Activated CD8-positive, alpha-beta memory T cell treated with anti-CD3 and anti-CD28 coated beads, Interleukin-2, amount 50 U/mL, for 1 hour (primary cell): Measurements from ENCODE around the gene COL13A1.

Experiments
- DNase-seq: peaks from one replicate; pipeline ENCODE4 v3.0.0-alpha.2; 2020; ENCODE audit errors: extremely low read depth

COL13A1 gene

DNA sequence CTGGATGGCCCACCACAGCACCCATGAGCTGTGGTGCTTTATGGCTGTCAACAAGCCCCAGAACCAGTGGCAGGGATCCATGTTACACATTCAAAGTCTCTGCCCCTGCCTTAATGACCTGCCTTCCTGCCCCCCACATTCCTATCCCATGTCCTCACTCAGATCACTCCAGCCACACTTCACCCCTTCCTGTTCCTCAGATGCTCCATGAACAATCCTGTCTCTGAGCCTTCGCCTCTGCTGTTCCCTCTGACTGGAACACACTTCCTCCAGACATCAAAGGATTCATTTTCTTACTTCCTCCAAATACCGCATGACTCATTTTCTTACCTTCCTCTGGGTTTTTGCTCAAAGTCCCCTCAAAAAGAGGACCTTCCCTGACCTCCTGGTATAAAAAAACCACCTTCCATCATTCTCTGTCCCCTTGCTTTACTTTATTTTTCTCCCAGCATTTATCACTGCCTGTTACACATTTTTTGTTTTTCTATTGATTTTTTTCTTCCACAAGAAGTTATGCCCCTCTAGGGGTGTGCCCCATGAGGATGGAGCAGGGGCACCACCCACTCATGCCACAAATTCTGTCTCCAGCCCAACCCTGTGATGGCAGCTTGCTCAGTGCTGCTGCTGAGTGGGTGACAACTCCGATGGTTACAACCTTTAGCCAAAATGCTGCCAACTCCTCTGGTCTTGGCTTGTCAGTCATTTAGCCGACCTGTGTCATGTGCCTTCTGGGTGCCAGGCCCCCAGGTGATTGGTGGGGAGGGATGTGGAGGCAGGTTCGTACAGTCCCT, 18.2 kb downstream of the COL13A1 start:
- no peak for DNase-seq

DNA sequence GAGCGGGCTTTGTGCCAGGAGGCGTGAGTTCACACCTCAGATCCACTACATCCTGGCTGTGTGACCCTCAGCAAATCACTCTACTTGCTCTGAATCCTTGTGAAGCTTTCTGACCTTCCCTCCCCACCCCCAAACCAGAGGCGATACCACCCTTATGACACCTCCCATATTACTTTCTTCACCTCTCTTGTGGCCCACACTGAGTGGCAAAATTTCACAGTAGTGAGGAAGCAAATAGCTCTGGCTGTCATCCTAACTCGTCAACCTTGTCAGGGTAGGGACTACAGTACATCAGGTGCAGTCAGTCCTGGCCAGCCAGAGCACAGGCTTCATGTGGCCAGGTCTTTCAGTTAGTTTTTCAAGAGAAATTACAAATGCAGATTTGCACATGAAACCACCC, 19.1 kb downstream of the COL13A1 start:
- no peak for DNase-seq

DNA sequence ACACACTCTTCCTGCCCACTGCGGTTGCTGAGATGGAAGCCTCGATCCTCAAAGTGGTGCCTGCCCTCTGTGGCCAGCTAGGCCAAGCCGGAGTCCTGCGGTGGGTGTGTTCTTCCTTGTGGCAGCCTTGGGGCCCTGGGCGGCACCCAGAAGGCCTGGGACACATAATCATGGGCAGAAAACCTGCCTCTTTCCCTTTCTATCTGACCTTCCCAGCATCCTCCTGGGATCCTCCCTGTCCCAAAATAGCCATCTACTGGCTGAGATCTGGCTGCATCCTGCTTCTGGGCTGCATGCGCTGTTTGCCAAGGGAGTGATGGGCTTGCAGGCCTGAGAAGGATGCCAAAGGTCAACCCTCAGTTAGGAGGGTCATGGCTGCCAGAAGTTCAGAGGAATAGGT, 23.9 kb downstream of the COL13A1 start:
- DNase-seq = no peak

DNA sequence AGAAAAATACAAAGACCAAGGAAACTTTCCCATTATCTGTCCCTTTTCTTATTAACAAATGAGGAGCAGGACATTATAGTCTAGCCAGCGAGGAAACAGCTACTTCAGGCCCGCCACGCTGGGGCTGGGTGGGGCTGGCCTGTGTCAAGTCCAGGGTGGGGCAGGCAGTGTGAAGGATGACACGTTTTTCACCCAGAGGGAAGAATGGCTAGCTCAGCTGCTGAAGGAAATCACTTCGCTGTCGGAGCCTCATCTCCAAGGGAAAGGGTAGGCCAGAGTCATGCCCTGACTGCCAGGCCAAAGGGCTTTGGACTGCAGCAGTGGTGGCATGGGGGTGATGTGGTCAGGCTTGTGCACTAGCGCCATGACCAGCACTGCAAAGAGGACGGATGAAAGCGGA, 24.4 kb downstream of the COL13A1 start:
- DNase-seq = no peak

DNA sequence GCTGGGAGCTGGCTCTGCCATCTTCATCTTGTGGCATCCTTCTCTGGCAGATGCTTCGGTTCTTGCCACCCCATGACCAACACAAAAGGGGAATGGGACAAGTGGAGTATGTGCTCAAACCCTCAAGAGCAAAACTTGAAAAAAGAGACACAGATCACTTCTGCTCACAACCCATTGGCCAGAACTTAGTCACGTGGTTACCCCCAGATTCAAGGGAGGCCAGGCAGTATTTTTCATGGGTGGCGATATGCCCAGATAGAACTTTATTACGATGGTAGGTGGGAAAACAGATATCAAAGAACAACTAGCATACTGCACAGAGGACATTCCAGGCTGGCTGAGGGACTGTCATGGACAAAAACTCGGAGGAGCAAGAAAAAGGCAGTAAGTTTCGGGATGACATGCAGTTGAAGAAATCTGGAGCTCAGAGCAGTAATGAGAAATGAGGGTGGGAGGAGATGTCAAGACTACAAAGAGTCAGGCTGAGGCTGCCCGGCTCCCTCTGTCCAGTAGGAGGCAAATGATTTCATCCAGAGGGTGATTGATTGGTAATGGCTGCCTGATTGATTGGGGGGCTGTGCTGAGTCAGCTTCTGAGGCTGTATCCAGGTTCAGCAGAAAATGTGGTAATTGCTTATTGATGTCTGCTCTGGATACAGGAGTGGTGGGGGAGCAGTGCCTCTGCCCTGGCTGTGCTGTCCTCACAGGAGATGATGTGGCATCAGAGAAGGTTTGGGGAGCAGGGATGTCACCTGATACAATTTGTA, 25.3 kb downstream of the COL13A1 start:
- no peak for DNase-seq

DNA sequence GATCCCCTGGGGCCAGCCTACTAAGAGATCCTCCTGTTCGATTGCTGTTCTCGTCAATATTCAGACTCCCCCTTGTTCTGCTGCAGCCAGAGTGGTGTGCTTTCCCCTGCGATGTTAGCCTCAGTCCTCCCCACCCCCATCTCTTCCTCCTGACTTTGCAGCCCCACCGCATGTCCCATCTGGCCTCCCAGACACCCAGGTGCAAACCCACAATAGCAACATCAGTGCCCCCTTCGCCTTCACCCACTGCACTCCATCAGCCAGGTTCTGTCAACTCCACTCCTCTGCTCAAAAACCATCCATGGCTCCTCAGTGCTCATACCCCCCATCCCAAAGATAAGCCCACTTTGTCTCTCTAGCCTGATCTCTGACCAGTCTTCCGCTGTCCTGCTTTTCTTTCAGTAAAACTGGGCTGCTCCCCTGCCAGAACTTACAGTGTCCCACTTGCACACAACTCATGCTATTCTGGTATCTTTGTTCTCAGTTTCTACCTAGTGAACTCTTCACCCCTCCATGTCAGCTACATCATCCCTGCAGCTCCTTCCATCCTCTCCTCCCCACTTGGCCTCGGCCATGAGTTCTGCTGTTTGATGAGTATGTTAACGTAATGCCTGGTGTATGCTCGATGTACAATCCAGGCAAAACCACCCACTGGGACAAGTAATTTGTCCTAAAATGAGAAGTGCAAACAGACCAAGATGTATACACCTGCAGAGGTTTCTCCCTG, 26.6 kb downstream of the COL13A1 start:
- no peak for DNase-seq

DNA sequence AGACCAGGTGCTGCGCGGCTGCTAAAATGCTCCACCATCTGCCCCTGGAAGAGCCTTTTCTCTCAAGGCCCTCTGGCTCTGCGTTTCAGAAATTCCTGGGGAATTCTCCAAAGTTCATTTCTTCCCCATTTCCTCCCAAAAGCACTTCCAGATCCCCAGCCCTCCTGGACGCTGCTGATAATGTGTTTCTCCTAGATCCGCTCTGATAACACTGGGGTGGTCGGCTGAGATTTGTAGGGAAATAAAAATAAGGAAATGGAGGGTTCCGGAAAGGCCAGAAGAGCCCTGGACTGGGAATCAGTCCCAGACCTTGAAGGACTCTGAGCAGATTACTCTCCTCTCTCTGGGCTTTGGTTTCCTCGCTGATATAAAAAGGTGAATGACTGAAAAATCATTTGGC, 28.1 kb downstream of the COL13A1 start:
- no peak for DNase-seq

DNA sequence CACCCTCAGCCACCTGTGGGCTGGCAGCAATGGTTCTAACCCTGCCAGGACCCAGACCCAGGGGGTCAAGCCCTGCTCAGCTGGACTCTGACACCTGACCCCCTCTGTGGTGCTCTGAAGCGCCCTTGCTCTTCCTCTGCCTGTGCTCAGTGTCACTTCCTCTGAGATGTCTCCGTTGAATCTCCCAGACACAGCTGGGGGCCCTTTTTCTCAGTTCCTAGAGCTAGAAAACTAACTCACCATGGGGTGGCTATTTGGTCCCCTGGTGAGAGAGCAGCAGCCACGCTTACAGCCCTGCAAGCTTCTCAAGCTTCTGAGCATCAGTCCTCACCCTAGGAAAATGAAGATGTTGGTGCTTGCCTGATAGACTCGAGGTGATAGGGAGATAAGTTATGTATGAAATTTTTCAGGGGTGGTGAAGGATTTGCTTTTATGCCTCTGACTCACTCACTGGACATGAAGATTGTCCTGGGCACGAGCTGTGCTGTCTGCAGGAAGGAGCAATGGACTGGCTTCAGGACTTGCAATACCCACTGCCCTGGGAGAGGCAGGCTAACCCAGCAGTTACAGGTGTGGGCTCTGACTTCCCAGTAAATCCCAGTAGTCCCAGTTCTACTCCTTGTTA, 29.6 kb downstream of the COL13A1 start:
- DNase-seq = no peak

DNA sequence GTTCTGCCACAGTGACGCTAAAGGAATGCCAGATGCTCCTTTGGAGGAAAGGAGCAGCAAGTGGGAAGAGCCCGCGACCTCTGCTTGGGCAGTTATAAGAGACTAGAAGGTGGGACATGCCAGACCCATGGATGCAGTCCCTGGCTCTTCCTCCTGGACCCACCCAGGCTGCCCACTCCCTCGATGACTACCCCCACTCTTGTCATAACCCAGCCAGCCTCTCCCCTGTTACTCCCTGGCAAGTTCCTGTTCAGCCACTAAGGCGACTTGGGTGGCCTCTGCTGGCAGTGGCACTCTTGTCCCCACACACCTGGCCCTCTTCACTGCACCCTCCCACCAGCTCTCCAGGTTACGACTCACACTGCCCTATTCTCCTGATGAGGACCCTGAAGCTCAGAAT, 33.5 kb downstream of the COL13A1 start:
- no peak for DNase-seq

DNA sequence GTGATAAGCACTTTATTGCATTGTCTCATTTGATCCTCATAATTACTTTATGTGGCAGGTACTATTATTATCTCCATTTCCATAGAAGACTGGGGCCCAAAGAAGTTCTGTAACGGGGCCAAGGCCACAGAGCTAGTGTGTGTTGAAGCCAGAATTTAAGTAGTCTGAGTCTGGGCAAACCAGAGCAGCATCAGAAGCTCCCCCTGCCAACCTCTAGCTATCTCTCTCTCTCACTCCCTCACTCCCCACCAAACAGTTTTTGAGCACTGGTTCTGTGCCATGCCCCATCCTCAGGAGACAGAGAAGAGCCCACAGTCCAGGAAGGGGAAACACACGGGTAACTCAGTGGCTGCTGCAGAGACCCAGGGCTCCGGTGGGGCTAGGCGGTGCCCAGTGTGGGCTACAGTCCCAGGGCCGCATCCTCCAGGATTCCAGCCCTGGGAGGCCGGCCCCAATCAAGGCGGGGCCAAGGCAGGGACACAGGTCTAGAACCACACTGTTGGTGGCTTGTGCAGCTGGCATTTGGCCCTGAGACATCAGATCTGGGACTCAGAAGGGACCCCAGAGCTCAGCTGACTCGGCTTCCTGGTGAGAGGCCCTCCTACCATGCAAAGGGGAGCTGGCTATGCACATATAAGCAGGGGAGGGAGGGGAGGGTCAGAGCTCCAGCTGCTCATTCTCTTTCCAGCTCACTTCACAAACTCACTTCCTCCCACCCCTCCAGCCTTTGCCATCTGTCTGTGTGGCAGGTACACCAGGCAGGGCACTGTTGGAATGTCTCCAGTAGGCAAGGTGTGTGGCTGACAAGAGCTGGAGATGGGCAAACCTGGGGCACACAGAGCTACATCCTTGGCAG, 34.4 kb downstream of the COL13A1 start:
- DNase-seq = no peak

DNA sequence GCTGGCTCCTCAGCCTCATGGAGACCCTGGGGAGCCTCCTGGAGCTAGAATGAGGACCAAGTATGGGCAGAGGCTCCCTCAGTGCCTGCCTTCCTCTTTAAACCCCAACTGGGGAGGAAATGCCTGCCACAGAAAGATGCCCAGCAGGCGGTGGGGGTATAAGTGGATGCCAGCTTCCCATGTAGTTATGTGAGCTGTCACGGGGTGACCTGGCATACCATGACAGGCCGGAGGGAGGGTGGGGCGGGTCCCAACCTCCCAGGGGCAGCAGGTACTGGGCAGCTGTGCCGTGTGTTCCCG, 35.0 kb downstream of the COL13A1 start:
- DNase-seq = no peak

DNA sequence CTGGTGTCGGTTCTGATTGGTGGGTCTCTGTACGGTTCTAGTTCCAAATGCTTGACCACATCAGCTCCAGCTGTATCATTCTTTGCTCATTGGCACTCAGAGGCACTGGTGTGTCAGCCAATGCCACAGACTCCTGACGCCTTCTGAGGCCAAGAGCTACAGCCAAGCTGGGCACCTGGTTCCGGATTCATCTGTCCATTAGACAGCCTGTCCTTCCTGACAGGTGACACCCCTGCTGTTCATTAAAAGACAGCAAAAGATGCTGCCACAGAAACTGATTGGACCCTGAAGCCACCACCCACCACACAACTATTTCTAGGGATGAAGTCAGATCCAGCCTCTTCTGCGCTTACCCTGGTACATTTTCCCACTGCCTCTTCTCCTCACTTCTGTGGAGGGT, 35.6 kb downstream of the COL13A1 start:
- DNase-seq = no peak

DNA sequence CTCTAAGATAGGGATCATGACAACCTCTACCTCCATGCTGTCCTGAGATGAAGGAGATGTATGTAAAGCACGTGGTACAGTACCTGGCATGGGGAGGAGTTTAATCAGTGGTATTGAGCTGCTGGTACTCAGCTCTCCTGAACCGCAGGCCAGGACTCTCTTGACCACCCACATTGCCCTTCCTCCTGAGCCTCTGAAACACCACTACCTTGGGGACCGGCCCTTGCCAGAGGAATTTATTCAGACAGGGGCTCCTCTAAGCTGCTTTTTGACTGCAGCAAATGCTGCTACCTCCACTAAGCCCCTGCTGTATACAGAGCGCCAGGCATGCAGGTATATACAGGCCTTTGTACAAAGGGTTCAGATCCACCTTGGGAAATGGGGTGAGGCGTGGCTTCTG, 36.7 kb downstream of the COL13A1 start:
- DNase-seq = no peak

DNA sequence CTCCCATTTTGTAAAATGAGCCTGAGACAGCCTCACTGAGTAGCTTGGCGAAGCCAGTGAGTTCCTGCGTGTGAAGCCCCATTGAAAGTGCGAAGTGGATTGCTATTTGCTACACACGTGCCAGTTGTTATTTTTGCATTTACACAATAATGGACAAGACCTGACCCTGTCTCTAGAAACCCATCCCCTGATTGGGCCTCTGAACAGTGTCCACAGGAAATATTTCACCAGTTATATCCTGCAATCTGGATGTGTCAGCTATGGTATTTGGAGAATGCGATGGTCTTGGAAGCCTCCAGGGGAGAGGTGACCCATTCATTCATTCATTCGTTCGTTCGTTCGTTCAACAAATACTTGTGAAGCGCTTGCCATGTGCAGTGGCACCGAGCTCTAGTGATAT, 37.1 kb downstream of the COL13A1 start:
- DNase-seq = no peak

DNA sequence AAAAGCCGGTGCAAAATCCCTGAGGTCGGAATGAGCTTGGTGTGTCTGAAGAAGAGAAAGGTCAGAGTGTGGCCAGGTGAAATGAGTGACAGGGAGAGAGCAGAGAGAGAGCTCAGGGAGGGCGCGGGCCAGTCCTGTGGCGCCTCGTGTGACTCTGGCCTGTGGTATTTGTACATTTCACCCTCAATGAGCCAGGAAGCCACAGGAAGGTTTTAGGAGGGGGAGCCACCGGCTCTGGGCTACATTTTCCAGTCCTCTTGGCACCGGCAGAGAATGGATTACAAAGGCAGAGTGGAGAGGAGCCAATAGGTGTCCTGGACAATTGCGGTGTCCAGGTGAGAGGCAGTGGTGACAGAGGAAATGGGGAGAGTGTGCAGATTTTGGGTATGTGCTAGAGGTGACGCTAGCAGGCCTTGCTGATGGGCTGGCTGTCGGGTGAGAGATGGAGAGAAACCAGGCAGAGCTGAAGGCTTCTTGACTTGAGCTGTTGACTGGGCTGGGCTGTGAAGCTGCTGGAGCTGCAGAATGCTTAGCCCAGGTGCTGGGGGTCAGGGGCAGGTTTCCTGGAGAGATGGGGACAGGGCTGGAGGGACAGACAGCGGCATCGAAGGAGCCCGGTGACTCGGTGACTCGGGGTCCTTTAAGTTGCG, 38.1 kb downstream of the COL13A1 start:
- DNase-seq = no peak

DNA sequence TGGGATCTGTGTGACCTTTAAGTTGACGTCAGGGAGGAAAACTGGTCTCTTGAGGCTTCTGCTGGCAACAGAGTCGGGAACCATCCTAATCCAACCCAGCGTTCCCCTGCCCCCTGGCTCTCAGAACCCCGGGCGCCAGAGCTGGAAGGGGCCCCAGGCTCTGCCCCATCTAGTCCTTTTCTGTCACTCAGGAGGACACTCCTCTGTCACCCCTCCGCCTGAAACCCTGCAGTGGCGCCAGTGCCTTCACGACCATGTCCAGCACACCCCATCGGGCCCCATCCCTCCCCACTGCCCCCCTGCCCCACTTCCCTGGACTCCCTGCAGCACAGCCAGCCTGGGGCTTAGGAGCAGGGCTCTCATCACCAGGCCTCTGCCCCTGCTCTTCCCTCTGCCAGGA, 39.1 kb downstream of the COL13A1 start:
- DNase-seq = no peak

DNA sequence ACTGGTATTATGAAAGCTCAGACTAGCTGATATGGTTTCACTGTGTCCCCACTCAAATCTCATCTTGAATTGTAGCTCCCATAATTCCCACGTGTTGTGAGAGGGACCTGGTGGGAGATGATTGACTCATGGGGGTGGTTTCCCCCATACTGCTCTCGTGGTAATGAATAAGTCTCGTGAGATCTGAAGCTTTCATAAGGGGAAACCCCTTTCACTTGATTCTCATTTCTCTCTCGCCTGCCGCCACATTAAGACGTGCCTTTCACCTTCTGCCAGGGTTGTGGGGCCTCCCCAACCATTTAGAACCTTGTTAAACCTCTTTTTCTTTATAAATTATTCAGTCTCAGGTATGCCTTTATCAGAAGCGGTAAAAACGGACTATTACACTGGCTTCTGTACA, 40.3 kb downstream of the COL13A1 start:
- DNase-seq = no peak

DNA sequence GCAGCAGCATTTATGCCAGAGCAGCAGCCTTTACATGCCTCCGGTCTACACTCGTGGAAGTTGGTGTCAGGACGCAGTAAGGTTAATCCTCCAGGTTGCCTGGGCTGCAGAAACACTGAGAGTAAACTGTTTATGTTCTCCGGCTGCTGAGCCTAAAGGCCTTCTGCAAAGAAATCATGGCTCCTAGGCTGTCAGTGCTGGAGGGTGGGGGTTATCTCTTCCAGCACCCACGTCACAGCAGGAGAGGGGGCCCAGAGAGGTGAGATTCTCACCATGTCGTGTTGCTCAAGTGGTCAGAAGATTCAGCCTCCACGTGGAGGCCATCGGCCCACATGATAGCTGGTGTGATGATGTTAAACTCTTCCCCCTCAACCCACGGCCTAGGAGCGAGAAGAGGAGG, 41.2 kb downstream of the COL13A1 start:
- no peak for DNase-seq

DNA sequence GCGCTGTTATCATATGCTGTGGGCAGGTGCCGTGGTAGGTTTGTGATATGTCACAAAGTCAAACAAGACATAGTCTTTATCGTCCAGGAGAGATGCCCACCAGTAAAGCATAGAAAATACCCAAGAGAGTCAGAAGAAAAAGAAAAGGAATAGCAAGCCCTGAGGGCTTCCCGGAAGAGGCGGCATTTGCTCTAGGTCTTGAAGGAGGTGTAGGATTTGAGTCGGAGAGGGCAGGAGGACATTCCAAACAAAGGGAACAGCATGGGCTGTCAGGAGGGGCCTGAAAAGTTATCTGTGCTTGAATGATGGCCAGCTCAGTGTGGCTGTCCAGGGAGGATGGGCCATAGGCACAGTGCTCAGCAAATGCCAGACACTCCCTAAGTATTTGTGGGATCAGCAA, 42.2 kb downstream of the COL13A1 start:
- no peak for DNase-seq

DNA sequence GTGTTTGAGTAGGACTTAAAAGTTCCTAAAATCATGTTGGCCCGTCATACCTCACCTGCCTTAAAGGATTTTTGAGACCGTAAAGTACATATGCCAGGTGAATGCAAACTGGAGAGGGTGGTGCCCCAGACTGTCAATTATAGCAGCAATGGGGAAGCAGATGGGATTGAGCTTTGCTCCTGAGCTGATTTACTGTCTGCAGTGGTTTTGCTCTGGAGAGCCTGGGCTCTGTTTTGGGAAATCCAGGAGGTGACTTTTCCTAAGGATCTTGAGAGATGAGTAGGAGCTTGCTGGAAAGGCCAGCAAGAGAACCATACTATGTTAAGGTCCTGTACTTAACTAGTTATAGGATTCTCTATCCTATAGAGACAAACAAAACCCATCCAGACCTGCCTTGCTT, 43.0 kb downstream of the COL13A1 start:
- no peak for DNase-seq
